ENCODE measurements around the gene PDE4D. TPM values are rescaled to one million over a fixed set of nuclear protein-coding genes. Genes with fewer than 3 reads are reported as not detected.
A peak's percentile ranks its signal among the peaks of the same experiment; 100 is the strongest.

The PDE4D gene
- total RNA-seq, 1 donor from 2014 or later, result 14.2 TPM

DNA sequence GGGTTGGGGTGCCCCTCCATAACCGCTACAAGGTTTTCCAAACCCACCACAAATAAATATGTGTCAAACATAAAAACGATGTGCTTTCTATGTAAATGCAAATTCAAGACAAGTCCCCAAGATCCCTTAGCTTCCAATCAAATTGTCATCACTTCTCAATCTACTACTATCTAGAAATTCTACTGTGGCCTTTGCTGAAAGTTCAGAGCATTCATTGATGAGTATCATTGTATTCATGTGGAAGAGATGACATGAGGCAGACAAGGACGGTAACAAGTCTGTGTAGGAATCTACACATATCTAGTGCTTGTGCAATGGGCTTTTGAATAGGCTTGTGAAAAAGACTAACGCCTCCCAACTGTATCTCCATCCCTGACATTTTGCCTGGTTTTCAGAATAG, 524.6 kb downstream of the PDE4D start:
- H3K4me1 Mint-ChIP-seq (ENCODE audit: low read depth, unreplicated experiment), result no peaks in the 10 kb centered on the region
- no peak overlapping the region for H3K27ac ChIP-seq (ENCODE audit: low read depth, low read length)
- no peak overlapping the region for H3K9ac ChIP-seq (ENCODE audit: low read length)
- H3K9me3 ChIP-seq (ENCODE audit: insufficient read depth, low read depth, low read length), result no peaks in the 10 kb centered on the region
- H3K27ac Mint-ChIP-seq (ENCODE audit: unreplicated experiment), result no peak overlapping the region
- H3K36me3 ChIP-seq (ENCODE audit: insufficient read depth, low read length), result no peaks in the 10 kb centered on the region
- no peak for FAIRE-seq
- H2AFZ ChIP-seq (ENCODE audit: low read depth, low read length), result no peak overlapping the region
- H3K9me3 Mint-ChIP-seq (ENCODE audit: unreplicated experiment), result peaks cover 9% of the 10 kb centered on the region
- peaks cover 7% of the 10 kb centered on the region for H3K27me3 ChIP-seq (ENCODE audit: insufficient read depth, low read length)
- no peaks in the 10 kb centered on the region for H3K27me3 Mint-ChIP-seq (ENCODE audit: low read depth, unreplicated experiment)
- no peak overlapping the region for H3K4me2 ChIP-seq (ENCODE audit: low read length)
- H3K4me3 Mint-ChIP-seq (ENCODE audit: unreplicated experiment), result no peak overlapping the region
- H3K4me3 ChIP-seq (ENCODE audit: insufficient read depth, low read depth, low read length), result no peak overlapping the region
- H3K4me1 ChIP-seq (ENCODE audit: insufficient read depth, low read length), result no peaks in the 10 kb centered on the region
- H3K79me2 ChIP-seq (ENCODE audit: insufficient read depth, low read length), result no peaks in the 10 kb centered on the region
- no peak for TF ChIP-seq EZH2 (IDR thresholded peaks at IDR 0.05; ENCODE audit: insufficient read depth, low read length)
- TF ChIP-seq, protein P1, sequence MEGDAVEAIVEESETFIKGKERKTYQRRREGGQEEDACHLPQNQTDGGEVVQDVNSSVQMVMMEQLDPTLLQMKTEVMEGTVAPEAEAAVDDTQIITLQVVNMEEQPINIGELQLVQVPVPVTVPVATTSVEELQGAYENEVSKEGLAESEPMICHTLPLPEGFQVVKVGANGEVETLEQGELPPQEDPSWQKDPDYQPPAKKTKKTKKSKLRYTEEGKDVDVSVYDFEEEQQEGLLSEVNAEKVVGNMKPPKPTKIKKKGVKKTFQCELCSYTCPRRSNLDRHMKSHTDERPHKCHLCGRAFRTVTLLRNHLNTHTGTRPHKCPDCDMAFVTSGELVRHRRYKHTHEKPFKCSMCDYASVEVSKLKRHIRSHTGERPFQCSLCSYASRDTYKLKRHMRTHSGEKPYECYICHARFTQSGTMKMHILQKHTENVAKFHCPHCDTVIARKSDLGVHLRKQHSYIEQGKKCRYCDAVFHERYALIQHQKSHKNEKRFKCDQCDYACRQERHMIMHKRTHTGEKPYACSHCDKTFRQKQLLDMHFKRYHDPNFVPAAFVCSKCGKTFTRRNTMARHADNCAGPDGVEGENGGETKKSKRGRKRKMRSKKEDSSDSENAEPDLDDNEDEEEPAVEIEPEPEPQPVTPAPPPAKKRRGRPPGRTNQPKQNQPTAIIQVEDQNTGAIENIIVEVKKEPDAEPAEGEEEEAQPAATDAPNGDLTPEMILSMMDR (IDR thresholded peaks at IDR 0.05; ENCODE audit: insufficient read depth, low read depth, low read length), result no peak
- DNase-seq (ENCODE audit: low read depth), result no peak
- no peaks in the 10 kb centered on the region for H3K36me3 Mint-ChIP-seq (ENCODE audit: low read depth, unreplicated experiment)
- H4K20me1 ChIP-seq (ENCODE audit: insufficient read depth, low read length), result no peaks in the 10 kb centered on the region

DNA sequence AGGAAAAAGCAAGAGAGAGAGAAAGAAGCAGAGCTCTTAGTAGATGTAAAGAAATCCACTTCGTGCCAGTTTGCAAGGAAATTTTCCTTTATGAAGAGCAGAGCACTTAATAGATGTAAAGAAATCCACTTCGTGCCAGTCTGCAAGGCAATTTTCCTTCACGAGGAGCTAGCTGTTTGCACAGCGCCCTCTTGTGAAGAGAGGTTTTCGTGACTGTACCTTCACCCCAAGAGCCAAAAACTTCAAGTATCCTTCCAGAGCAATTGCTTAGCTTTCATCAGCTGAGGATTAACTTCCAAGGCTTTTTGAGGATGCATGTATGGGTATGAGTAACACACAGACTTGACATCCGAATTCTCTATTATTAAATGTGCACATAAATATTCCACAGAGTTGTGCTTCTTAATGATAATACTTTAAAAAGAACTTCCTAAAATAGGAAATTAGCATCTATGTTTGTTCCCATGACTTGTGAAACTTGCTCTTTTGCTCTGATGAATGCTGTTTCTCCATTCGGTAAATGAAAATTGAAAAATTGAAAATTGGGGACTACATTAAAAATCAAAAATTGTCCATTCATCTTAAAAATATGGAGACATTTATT, 525.6 kb downstream of the PDE4D start:
- TF ChIP-seq EZH2 (IDR thresholded peaks at IDR 0.05; ENCODE audit: insufficient read depth, low read length), result no peak
- TF ChIP-seq, protein P1 (IDR thresholded peaks at IDR 0.05; ENCODE audit: insufficient read depth, low read depth, low read length), result peak; percentile 91
- H3K9ac ChIP-seq (ENCODE audit: low read length), result no peak overlapping the region
- Mint-ChIP-seq H3K27ac (ENCODE audit: unreplicated experiment) (no peak overlapping the region), H3K4me3 (ENCODE audit: unreplicated experiment) (no peak overlapping the region), H3K9me3 (ENCODE audit: unreplicated experiment) (peaks cover 2% of the 10 kb centered on the region), H3K27me3 (ENCODE audit: low read depth, unreplicated experiment) (no peaks in the 10 kb centered on the region), H3K4me1 (ENCODE audit: low read depth, unreplicated experiment) (no peaks in the 10 kb centered on the region), H3K36me3 (ENCODE audit: low read depth, unreplicated experiment) (no peaks in the 10 kb centered on the region)
- no peak overlapping the region for H2AFZ ChIP-seq (ENCODE audit: low read depth, low read length)
- H3K79me2 ChIP-seq (ENCODE audit: insufficient read depth, low read length), result no peaks in the 10 kb centered on the region
- no peaks in the 10 kb centered on the region for H3K4me1 ChIP-seq (ENCODE audit: insufficient read depth, low read length)
- H3K27me3 ChIP-seq (ENCODE audit: insufficient read depth, low read length), result peaks cover 7% of the 10 kb centered on the region
- H3K27ac ChIP-seq (ENCODE audit: low read depth, low read length), result no peak overlapping the region
- H4K20me1 ChIP-seq (ENCODE audit: insufficient read depth, low read length), result no peaks in the 10 kb centered on the region
- DNase-seq (ENCODE audit: low read depth), result peak; percentile 39
- FAIRE-seq, result peak; percentile 20
- H3K4me3 ChIP-seq (ENCODE audit: insufficient read depth, low read depth, low read length), result no peak overlapping the region
- no peak overlapping the region for H3K4me2 ChIP-seq (ENCODE audit: low read length)
- no peaks in the 10 kb centered on the region for H3K36me3 ChIP-seq (ENCODE audit: insufficient read depth, low read length)
- H3K9me3 ChIP-seq (ENCODE audit: insufficient read depth, low read depth, low read length), result no peaks in the 10 kb centered on the region

DNA sequence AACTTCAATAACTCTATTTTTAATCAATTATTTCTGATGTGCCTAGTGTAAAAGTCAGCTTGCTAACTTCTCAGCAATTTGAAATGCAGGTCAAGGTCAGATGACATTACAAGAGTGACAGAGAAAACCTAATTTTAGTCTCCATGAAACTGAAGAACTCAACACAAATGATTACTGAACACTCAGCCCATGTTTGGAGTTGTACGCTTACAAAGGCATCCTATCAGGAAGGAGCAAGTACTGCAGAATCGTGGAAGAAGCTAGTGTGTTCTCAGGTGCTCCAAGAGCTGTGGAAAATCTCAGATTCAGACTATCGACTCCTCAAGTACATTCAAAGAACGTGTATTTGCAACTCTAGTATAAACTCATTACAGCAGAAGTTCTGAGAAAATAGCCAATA, 526.7 kb downstream of the PDE4D start:
- FAIRE-seq (no peak), DNase-seq (ENCODE audit: low read depth) (no peak)
- Mint-ChIP-seq H3K27me3 (ENCODE audit: low read depth, unreplicated experiment) (no peaks in the 10 kb centered on the region), H3K27ac (ENCODE audit: unreplicated experiment) (no peak overlapping the region), H3K9me3 (ENCODE audit: unreplicated experiment) (no peaks in the 10 kb centered on the region), H3K36me3 (ENCODE audit: low read depth, unreplicated experiment) (no peaks in the 10 kb centered on the region), H3K4me3 (ENCODE audit: unreplicated experiment) (no peak overlapping the region), H3K4me1 (ENCODE audit: low read depth, unreplicated experiment) (no peaks in the 10 kb centered on the region)
- Histone ChIP-seq H3K79me2 (ENCODE audit: insufficient read depth, low read length) (no peaks in the 10 kb centered on the region), H3K9me3 (ENCODE audit: insufficient read depth, low read depth, low read length) (no peaks in the 10 kb centered on the region), H3K4me3 (ENCODE audit: insufficient read depth, low read depth, low read length) (no peak overlapping the region), H3K27me3 (ENCODE audit: insufficient read depth, low read length) (peaks cover 7% of the 10 kb centered on the region), H2AFZ (ENCODE audit: low read depth, low read length) (no peak overlapping the region), H3K4me2 (ENCODE audit: low read length) (no peak overlapping the region), H4K20me1 (ENCODE audit: insufficient read depth, low read length) (no peaks in the 10 kb centered on the region), H3K36me3 (ENCODE audit: insufficient read depth, low read length) (no peaks in the 10 kb centered on the region), H3K9ac (ENCODE audit: low read length) (no peak overlapping the region), H3K27ac (ENCODE audit: low read depth, low read length) (no peak overlapping the region), H3K4me1 (ENCODE audit: insufficient read depth, low read length) (no peaks in the 10 kb centered on the region)
- TF ChIP-seq, protein P1 (IDR thresholded peaks at IDR 0.05; ENCODE audit: insufficient read depth, low read depth, low read length), result no peak
- no peak for TF ChIP-seq EZH2 (IDR thresholded peaks at IDR 0.05; ENCODE audit: insufficient read depth, low read length)

All from astrocyte (in vitro differentiated cells and primary cell).